ENCODE data around the gene MICAL2. TPM values are rescaled to one million over a fixed set of nuclear protein-coding genes. Genes with fewer than 3 reads are reported as not detected.

Gene MICAL2
- total RNA-seq, 4 donors from 2014 or later, result 195 to 499 (median 259) TPM

- H3K36me3 ChIP-seq, result peaks cover 0 to 83% (median 50%) of the 10 kb centered on the region in 4 donors
- peak overlapping the region; percentile 38 to 83 (median 48) for H3K27ac ChIP-seq (replicated peaks in 1 of 4)
- H3K4me1 ChIP-seq, result peaks cover 15 to 68% (median 62%) of the 10 kb centered on the region in 4 donors
- DNase-seq (ENCODE audit: extremely low spot score), result no peak
- H3K4me3 ChIP-seq, result no peak overlapping the region
- intact Hi-C loops (cut with DNase I), result no loop called here
- TF ChIP-seq EP300 (IDR thresholded peaks at IDR 0.05), result no peak
- TF ChIP-seq POLR2AphosphoS5 (IDR thresholded peaks at IDR 0.05), result no peak
- H3K9me3 ChIP-seq, result no peaks in the 10 kb centered on the region
- H3K27me3 ChIP-seq, result no peaks in the 10 kb centered on the region
- WGBS, result 78% methylated on average over 5 of the region's 5 CpGs
Observed at GRCh38 chr11:12213883-12214282, 103.5 kb downstream of the MICAL2 start.

GRCh38 chr11:12214751-12215150 is 104.4 kb downstream of the MICAL2 start:
- Histone ChIP-seq H3K4me1 (peaks cover 18 to 68% (median 62%) of the 10 kb centered on the region in 4 donors), H3K27ac (replicated peaks in 1 of 4) (peak overlapping the region; percentile 55 to 83 (median 74)), H3K36me3 (peaks cover 0 to 75% (median 46%) of the 10 kb centered on the region in 4 donors), H3K9me3 (no peaks in the 10 kb centered on the region), H3K4me3 (no peak overlapping the region), H3K27me3 (no peaks in the 10 kb centered on the region)
- DNase-seq (ENCODE audit: extremely low spot score), result no peak
- intact Hi-C loops (cut with DNase I), result no loop called here
- TF ChIP-seq POLR2A (IDR thresholded peaks at IDR 0.05; ENCODE audit: low read depth), result no peak
- TF ChIP-seq, protein P1, sequence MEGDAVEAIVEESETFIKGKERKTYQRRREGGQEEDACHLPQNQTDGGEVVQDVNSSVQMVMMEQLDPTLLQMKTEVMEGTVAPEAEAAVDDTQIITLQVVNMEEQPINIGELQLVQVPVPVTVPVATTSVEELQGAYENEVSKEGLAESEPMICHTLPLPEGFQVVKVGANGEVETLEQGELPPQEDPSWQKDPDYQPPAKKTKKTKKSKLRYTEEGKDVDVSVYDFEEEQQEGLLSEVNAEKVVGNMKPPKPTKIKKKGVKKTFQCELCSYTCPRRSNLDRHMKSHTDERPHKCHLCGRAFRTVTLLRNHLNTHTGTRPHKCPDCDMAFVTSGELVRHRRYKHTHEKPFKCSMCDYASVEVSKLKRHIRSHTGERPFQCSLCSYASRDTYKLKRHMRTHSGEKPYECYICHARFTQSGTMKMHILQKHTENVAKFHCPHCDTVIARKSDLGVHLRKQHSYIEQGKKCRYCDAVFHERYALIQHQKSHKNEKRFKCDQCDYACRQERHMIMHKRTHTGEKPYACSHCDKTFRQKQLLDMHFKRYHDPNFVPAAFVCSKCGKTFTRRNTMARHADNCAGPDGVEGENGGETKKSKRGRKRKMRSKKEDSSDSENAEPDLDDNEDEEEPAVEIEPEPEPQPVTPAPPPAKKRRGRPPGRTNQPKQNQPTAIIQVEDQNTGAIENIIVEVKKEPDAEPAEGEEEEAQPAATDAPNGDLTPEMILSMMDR (IDR thresholded peaks at IDR 0.05), result no peak
- no peak for TF ChIP-seq POLR2AphosphoS5 (IDR thresholded peaks at IDR 0.05)
- TF ChIP-seq EP300 (IDR thresholded peaks at IDR 0.05), result no peak

DNA sequence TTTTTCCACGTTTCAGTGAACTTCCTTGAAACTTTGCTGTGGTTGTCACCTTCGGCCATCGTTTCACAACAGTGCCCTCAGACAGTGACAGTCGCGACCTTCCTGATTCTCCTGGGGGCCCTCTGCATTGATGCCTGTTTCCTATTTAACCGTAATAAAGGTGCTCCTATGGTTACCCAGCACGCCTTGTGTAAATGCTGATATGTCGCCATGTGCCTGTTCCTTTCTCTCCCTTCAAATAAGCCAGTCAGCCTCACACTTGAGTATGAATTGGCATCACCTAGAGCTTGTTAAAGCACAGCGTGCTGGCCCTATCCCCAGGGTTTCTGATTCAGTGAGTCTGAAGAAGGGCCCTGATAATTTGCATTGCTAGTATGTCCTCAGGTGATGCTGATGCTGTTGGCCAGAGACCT is 104.8 kb downstream of the MICAL2 start:
- H3K9me3 ChIP-seq, result no peaks in the 10 kb centered on the region
- WGBS, result 69% methylated on average over 9 of the region's 9 CpGs
- peaks cover 23 to 68% (median 62%) of the 10 kb centered on the region in 4 donors for H3K4me1 ChIP-seq
- TF ChIP-seq, protein P1 (IDR thresholded peaks at IDR 0.05), result no peak
- no peak for TF ChIP-seq POLR2AphosphoS5 (IDR thresholded peaks at IDR 0.05)
- TF ChIP-seq EP300 (IDR thresholded peaks at IDR 0.05), result no peak
- no peak for TF ChIP-seq POLR2A (IDR thresholded peaks at IDR 0.05; ENCODE audit: low read depth)
- peaks cover 0 to 70% (median 45%) of the 10 kb centered on the region in 4 donors for H3K36me3 ChIP-seq
- intact Hi-C loops (cut with DNase I), result no loop called here
- H3K4me3 ChIP-seq, result no peak overlapping the region
- H3K27ac ChIP-seq (replicated peaks in 1 of 4), result peak overlapping the region; percentile 55 to 83 (median 74)
- no peaks in the 10 kb centered on the region for H3K27me3 ChIP-seq
- DNase-seq (ENCODE audit: extremely low spot score), result no peak

DNA sequence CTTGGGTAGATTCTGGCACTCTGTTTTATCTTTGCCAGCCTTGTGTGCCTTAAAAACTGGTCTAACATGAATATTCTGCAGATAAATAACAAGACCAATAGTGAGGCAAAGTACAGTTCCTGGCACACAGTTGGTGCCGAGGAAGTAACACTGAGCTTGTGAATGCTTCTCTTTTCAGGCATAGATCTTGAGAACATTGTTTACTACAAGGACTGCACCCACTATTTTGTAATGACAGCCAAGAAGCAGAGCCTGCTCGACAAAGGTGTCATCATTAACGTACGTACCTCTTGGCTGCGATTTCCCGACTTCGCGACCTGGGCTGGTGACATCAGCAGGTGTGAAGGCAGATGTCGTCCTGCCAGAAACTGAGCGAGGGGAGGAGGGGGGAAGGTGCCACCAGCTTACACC is 105.7 kb downstream of the MICAL2 start:
- 71% methylated on average over 10 of the region's 10 CpGs for WGBS
- DNase-seq (ENCODE audit: extremely low spot score), result no peak
- H3K27me3 ChIP-seq, result no peaks in the 10 kb centered on the region
- TF ChIP-seq POLR2A (IDR thresholded peaks at IDR 0.05; ENCODE audit: low read depth) (no peak), EP300 (IDR thresholded peaks at IDR 0.05) (peak; percentile 39)
- no peak overlapping the region for H3K4me3 ChIP-seq
- H3K9me3 ChIP-seq, result no peaks in the 10 kb centered on the region
- peaks cover 31 to 71% (median 65%) of the 10 kb centered on the region in 4 donors for H3K4me1 ChIP-seq
- H3K27ac ChIP-seq (replicated peaks in 1 of 4), result peak overlapping the region; percentile 55 to 83 (median 74)
- intact Hi-C loops (cut with DNase I), result no loop called here
- peaks cover 0 to 62% (median 42%) of the 10 kb centered on the region in 4 donors for H3K36me3 ChIP-seq

DNA sequence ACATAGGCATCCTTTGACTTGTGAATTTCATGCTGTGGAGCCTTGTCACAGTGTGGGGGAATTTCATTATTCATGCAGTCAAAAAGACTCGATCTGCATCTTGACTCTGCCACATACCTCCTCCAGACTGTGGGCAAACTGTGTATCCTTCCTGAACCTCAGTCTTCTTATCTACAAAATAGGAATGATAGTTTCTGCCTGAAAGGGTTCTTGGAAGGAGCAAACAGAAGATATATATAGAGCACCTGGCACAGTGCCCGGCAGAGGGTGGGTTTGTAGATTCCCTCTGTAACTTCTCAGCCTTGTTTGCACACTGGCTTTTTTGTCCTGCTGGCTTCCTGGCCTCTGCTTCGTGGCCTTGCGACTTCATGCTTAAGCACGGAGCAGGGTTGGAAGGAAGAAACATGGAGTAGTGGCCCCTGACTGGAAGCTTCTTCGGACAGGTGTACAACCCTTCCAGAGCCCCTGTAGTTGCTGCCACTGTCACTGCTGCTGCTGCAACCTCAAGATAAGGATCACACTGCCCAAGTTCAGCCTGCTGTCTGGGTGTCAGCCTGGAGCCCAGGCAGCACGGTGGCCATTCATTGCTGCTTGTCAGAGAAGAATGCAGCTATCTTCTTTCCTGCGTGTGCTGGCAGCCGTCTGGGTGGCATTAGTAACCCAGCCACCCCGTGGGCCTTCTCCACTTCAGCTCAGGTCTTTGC is 106.4 kb downstream of the MICAL2 start:
- WGBS, result 28% methylated on average over 5 of the region's 10 CpGs
- Histone ChIP-seq H3K27me3 (no peaks in the 10 kb centered on the region), H3K4me1 (peaks cover 39 to 79% (median 72%) of the 10 kb centered on the region in 4 donors), H3K36me3 (peaks cover 0 to 63% (median 42%) of the 10 kb centered on the region in 4 donors), H3K9me3 (no peaks in the 10 kb centered on the region), H3K4me3 (no peak overlapping the region), H3K27ac (replicated peaks in 1 of 4) (peak overlapping the region; percentile 55 to 83 (median 74))
- intact Hi-C loops (cut with DNase I), result no loop called here
- TF ChIP-seq EP300 (IDR thresholded peaks at IDR 0.05), result no peak
- TF ChIP-seq POLR2AphosphoS5 (IDR thresholded peaks at IDR 0.05), result no peak
- no peak for TF ChIP-seq POLR2A (IDR thresholded peaks at IDR 0.05; ENCODE audit: low read depth)
- TF ChIP-seq, protein P1 (IDR thresholded peaks at IDR 0.05), result no peak
- no peak for DNase-seq (ENCODE audit: extremely low spot score)

Measured in esophagus muscularis mucosa (tissue), 4 donors.